Chondrocyte (in vitro differentiated cells): ENCODE data around the gene CSNK2B. TPM values are rescaled to one million over a fixed set of nuclear protein-coding genes. Genes with fewer than 3 reads are reported as not detected.

ENCODE experiments used
- DNase-seq: peaks from one replicate; pipeline ENCODE4 v3.0.0; 2021; ENCODE audit warnings: mixed read lengths, low spot score
- H3K27ac Mint-ChIP-seq: one replicate; pipeline ENCODE4 v1.8.0; 2021; ENCODE audit warnings: mild to moderate bottlenecking, moderate library complexity, mixed read lengths; ENCODE audit not compliant: unreplicated experiment
- H3K27me3 Mint-ChIP-seq: 2 replicates; pipeline ENCODE4 v1.8.0; 2021; ENCODE audit warnings: low read depth, mixed read lengths
- H3K36me3 Mint-ChIP-seq: 2 replicates; pipeline ENCODE4 v1.8.0; 2021; ENCODE audit warnings: low read depth, mixed read lengths
- H3K4me1 Mint-ChIP-seq: 2 replicates; pipeline ENCODE4 v1.8.0; 2021; ENCODE audit warnings: low read depth, mild to moderate bottlenecking, mixed read lengths
- H3K4me3 Mint-ChIP-seq: one replicate; pipeline ENCODE4 v1.8.0; 2021; ENCODE audit warnings: mild to moderate bottlenecking, moderate library complexity, mixed read lengths; ENCODE audit not compliant: unreplicated experiment
- H3K9me3 Mint-ChIP-seq: 2 replicates; pipeline ENCODE4 v1.8.0; 2021; ENCODE audit warnings: low read depth, mixed read lengths
- long read RNA-seq: library from polyadenylated mRNA; stranded (forward); transcript quantifications from one replicate; pipeline ENCODE4 v2.0.0, GENCODE V29; 2021
- total RNA-seq: library from RNA; stranded (reverse); gene quantifications from 3 replicates; pipeline ENCODE4 v1.2.1, GENCODE V29; 2021
- TF ChIP-seq, protein P1 (sequence below): fragments of 200-600 bp; sonication (generic); IDR thresholded peaks from 2 replicates; pipeline ENCODE4 v1.5.0; 2021; ENCODE audit warnings: antibody characterized with exemption, mild to moderate bottlenecking, moderate library complexity

The CSNK2B gene
- total RNA-seq: 116 to 126 TPM (median 122 TPM) in 3 replicates
- long read RNA-seq, transcript CSNK2B-203 (7 exons, 948 nt): major isoform, 68 of 74 reads
- long read RNA-seq, partial matches to known transcripts: 1 of 74 reads
- long read RNA-seq, other reads (novel, unspliced or antisense): 4 of 74 reads

DNA sequence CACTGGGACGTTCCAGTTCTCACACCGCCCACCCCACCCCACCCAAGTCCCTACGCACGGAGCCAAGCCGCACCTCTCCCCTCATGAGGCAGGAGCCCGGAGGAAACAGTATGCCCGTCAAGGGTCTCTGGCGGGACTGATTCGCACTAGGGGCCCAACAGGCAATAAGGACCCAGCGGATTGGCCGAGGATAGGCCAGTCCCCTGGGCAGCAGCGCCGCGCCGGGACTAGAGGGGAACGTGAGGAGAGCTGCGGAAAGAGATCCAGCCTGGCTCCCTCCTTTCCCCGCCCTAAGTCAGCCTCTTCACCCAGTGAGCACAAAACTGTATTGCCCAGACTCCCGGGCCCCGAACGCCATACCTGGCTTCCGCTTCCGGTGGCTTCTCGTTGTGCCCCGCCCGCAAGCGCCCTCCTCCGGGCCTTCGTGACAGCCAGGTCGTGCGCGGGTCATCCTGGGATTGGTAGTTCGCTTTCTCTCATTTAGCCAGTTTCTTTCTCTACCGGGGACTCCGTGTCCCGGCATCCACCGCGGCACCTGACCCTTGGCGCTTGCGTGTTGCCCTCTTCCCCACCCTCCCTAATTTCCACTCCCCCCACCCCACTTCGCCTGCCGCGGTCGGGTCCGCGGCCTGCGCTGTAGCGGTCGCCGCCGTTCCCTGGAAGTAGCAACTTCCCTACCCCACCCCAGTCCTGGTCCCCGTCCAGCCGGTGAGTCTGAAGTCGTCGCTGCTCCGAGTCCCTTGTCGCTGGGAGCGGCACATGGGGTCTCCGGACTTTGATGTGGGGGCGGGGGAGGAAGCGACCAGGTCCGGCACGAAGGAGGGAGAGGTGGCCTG lies at the start of gene CSNK2B:
CSNK2B (plus strand) TSS at position 580 of the 836 bp plus-strand sequence. CDS start 752 bp downstream, outside the sequence.
- Mint-ChIP-seq H3K27ac (peak within 1 kb of the TSS; percentile 98), H3K4me3 (peak within 1 kb of the TSS; percentile 87), H3K27me3 (no peaks in the 10 kb centered on the region), H3K9me3 (no peaks in the 10 kb centered on the region), H3K36me3 (peaks cover 24% of the 10 kb centered on the region), H3K4me1 (peaks cover 49% of the 10 kb centered on the region)
- DNase-seq: peak; percentile 99
- TF ChIP-seq, protein P1, sequence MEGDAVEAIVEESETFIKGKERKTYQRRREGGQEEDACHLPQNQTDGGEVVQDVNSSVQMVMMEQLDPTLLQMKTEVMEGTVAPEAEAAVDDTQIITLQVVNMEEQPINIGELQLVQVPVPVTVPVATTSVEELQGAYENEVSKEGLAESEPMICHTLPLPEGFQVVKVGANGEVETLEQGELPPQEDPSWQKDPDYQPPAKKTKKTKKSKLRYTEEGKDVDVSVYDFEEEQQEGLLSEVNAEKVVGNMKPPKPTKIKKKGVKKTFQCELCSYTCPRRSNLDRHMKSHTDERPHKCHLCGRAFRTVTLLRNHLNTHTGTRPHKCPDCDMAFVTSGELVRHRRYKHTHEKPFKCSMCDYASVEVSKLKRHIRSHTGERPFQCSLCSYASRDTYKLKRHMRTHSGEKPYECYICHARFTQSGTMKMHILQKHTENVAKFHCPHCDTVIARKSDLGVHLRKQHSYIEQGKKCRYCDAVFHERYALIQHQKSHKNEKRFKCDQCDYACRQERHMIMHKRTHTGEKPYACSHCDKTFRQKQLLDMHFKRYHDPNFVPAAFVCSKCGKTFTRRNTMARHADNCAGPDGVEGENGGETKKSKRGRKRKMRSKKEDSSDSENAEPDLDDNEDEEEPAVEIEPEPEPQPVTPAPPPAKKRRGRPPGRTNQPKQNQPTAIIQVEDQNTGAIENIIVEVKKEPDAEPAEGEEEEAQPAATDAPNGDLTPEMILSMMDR: peak; percentile 32

DNA sequence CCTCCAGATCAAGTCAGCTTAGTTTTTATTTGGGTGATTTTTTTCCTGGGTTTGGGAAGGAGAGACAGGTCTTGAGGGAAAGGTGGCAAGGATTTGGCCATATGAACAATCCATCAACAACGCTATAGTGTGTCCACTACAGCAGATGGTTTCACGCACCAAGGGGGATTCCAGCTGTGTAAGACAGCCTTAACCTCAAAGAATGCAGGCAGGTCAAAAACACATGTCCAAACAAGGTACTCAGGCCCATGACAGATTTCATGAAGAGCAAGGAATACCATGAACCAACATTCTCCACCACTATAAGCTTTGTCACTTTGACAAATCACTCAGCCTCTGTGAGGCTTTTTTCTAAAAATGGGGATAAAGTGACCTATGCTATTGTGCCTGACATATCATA lies 48.9 kb upstream of the CSNK2B start:
- no peak for DNase-seq
- H3K9me3 Mint-ChIP-seq: no peaks in the 10 kb centered on the region
- H3K4me1 Mint-ChIP-seq: peaks cover 11% of the 10 kb centered on the region
- no peak overlapping the region for H3K4me3 Mint-ChIP-seq
- TF ChIP-seq, protein P1: no peak
- H3K36me3 Mint-ChIP-seq: no peaks in the 10 kb centered on the region
- no peaks in the 10 kb centered on the region for H3K27me3 Mint-ChIP-seq
- no peak overlapping the region for H3K27ac Mint-ChIP-seq

DNA sequence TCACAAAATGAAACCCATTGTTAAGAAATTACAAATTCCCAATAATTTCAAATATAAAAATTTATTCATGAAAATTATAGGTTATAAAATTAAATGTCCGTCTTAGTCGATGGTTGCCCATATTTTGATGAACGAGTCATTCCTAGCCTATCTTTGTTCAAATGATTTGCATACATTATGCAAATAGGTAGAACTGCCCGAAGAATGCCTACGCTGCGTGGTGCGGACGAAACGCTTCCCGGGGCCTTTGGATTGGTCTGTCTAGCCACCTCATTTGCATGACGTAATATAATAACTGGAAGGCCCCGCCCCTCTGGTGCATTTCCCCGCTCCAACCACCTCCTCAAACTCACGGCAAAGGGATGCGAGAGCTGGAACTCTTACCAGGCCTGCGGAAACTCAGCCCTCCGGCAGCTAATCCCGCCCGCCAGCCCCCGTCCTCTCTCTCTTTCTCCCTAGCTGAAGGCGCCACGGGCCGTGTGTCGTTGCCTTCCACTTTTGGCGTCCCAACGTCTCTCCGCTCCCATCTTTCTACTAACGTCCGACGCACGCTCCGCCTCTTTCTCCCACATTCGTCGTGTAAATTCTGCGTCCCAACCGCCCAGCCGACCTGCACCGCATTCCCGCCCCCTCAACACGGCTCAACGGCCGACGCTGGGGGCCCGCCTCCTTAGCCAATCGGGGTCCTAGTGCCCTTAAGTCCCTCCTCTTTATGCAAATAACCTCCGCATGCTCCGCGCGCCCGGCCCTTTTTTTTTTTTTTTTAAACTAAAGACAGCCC lies 45.9 kb upstream of the CSNK2B start:
- H3K4me3 Mint-ChIP-seq: peak overlapping the region; percentile 98
- DNase-seq: peak; percentile 99
- TF ChIP-seq, protein P1: no peak
- H3K27me3 Mint-ChIP-seq: no peaks in the 10 kb centered on the region
- H3K36me3 Mint-ChIP-seq: peaks cover 11% of the 10 kb centered on the region
- no peaks in the 10 kb centered on the region for H3K9me3 Mint-ChIP-seq
- peaks cover 26% of the 10 kb centered on the region for H3K4me1 Mint-ChIP-seq
- peak overlapping the region; percentile 100 for H3K27ac Mint-ChIP-seq

DNA sequence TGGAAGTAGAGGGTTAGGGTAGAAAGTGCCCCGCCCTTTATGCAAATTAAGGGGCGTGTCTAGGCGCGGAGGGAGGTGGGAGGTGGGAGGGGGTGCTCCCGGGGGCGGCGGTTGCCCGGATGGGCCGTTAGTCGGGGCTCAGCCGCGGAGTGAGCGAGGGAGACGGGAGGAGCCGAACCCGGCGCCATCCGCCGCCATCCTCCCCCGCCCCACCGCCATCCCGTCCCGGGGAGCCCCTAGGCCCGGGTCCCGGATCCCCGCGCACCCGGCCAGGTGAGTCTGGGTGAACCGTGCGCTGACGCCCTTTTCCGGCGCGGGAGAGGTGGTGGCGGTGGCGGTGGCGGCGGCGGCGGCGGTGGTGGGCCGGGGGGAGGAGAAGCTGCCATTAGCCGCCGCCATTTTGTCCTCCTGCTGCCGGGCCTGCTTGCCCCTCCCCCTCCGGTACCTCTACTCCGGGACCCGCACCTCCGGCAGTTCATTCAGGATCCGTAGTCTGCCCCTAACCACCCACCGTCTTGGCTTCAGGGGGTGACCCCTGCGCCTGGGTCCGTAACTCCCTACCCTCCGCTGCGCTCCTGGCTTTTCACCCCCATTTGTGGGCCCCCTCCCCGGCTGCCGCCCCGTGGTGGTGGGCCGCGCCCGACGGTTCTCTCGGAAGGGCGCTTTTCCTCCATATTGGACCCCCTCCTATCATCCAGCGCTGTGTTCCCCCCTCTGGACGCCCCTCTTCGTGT lies 45.1 kb upstream of the CSNK2B start, which contains the start of gene PRRC2A:
PRRC2A (plus strand) TSS at position 130 of the 734 bp plus-strand sequence. CDS start 2,075 bp downstream, outside the sequence.
- TF ChIP-seq, protein P1: peak; percentile 8
- Mint-ChIP-seq H3K4me3 (peak within 1 kb of the TSS; percentile 98), H3K36me3 (peaks cover 15% of the 10 kb centered on the region), H3K27me3 (no peaks in the 10 kb centered on the region), H3K27ac (peak within 1 kb of the TSS; percentile 100), H3K9me3 (no peaks in the 10 kb centered on the region), H3K4me1 (peaks cover 26% of the 10 kb centered on the region)
- DNase-seq: peak; percentile 95
